OCI-LY1 (cell line): ENCODE data around the gene LRTM2.

Experiments used
- H2AFZ ChIP-seq: fragments of 200-600 bp; sonication (generic), shearing (Covaris generic); 2 replicates; pipeline ENCODE4 v1.6.0; 2014; ENCODE audit warnings: antibody characterized with exemption, mild to moderate bottlenecking, low read length
- H3F3A ChIP-seq: fragments of 200-600 bp; sonication (generic), shearing (Covaris generic); 2 replicates; pipeline ENCODE4 v1.6.0; 2014; ENCODE audit warnings: mild to moderate bottlenecking, antibody characterized with exemption, low read length, moderate library complexity; ENCODE audit not compliant: insufficient read depth
- H3K27ac ChIP-seq: fragments of 200-600 bp; sonication (generic); 2 replicates; pipeline ENCODE4 v1.5.1; 2014; ENCODE audit warnings: low read length, mixed run types, mild to moderate bottlenecking, low read depth; ENCODE audit not compliant: poor library complexity, severe bottlenecking
- H3K27me3 ChIP-seq: fragments of 200-600 bp; sonication (generic); 2 replicates; pipeline ENCODE4 v1.6.0; 2014; ENCODE audit warnings: antibody characterized with exemption, mild to moderate bottlenecking, low read length, moderate library complexity; ENCODE audit not compliant: insufficient read depth
- H3K36me3 ChIP-seq: fragments of 200-600 bp; sonication (generic); 2 replicates; pipeline ENCODE4 v1.6.1; 2014; ENCODE audit warnings: mild to moderate bottlenecking, antibody characterized with exemption, low read length, moderate library complexity, mixed read lengths; ENCODE audit not compliant: insufficient read depth
- H3K4me1 ChIP-seq: fragments of 200-600 bp; sonication (generic); 2 replicates; pipeline ENCODE4 v1.5.1; 2014; ENCODE audit warnings: mild to moderate bottlenecking, low read length, moderate library complexity; ENCODE audit not compliant: insufficient read depth, severe bottlenecking
- H3K4me2 ChIP-seq: fragments of 200-600 bp; sonication (generic), shearing (Covaris generic); 2 replicates; pipeline ENCODE4 v1.6.1; 2014; ENCODE audit warnings: low read length
- H3K4me3 ChIP-seq: fragments of 200-600 bp; sonication (generic); 2 replicates; pipeline ENCODE4 v1.5.1; 2014; ENCODE audit warnings: low read length, low read depth, mild to moderate bottlenecking, mixed read lengths; ENCODE audit not compliant: poor library complexity, severe bottlenecking
- H3K79me2 ChIP-seq: fragments of 200-600 bp; shearing (Covaris generic); 2 replicates; pipeline ENCODE4 v1.6.1; 2016; ENCODE audit warnings: mixed run types, low read length, mixed read lengths; ENCODE audit not compliant: insufficient read depth
- H3K9ac ChIP-seq: fragments of 200-600 bp; sonication (generic), shearing (Covaris generic); 2 replicates; pipeline ENCODE4 v1.6.1; 2014; ENCODE audit warnings: mild to moderate bottlenecking, low read length, mixed read lengths
- H3K9me2 ChIP-seq: fragments of 200-600 bp; sonication (generic), shearing (Covaris generic); 2 replicates; pipeline ENCODE4 v1.6.1; 2014; ENCODE audit warnings: low read depth, mild to moderate bottlenecking, low read length, mixed read lengths
- H3K9me3 ChIP-seq: fragments of 200-600 bp; shearing (Covaris generic); 2 replicates; pipeline ENCODE4 v1.6.1; 2014; ENCODE audit warnings: low read length, mixed read lengths
- H4K20me1 ChIP-seq: fragments of 200-600 bp; sonication (generic), shearing (Covaris generic); 2 replicates; pipeline ENCODE4 v1.6.0; 2016; ENCODE audit warnings: mild to moderate bottlenecking, low read length; ENCODE audit not compliant: insufficient read depth
- CTCF ChIP-seq: fragments of 200-600 bp; sonication (generic), shearing (Covaris generic); IDR thresholded peaks from 2 replicates; pipeline ENCODE4 v1.5.1; 2017; ENCODE audit warnings: mild to moderate bottlenecking, antibody characterized with exemption, low read length, moderate library complexity, mixed read lengths
- EZH2 ChIP-seq: fragments of 200-600 bp; sonication (generic), shearing (Covaris generic); IDR thresholded peaks from 2 replicates; pipeline ENCODE4 v1.8.0; 2017; ENCODE audit warnings: borderline replicate concordance, mixed run types, mild to moderate bottlenecking, antibody characterized with exemption, low read length, moderate library complexity, mixed read lengths

The LRTM2 gene

GRCh38 chr12:1847411-1847810 is 27.0 kb downstream of the LRTM2 start:
- TF ChIP-seq CTCF, result no peak
- no peak for TF ChIP-seq EZH2
- no peaks in the 10 kb centered on the region for H4K20me1 ChIP-seq
- H3F3A ChIP-seq, result no peaks in the 10 kb centered on the region
- no peaks in the 10 kb centered on the region for H3K36me3 ChIP-seq
- H3K9me2 ChIP-seq, result no peaks in the 10 kb centered on the region
- H2AFZ ChIP-seq, result no peak overlapping the region
- no peak overlapping the region for H3K27ac ChIP-seq
- no peaks in the 10 kb centered on the region for H3K79me2 ChIP-seq
- no peak overlapping the region for H3K4me3 ChIP-seq
- no peaks in the 10 kb centered on the region for H3K9me3 ChIP-seq
- no peak overlapping the region for H3K4me2 ChIP-seq
- H3K9ac ChIP-seq, result no peak overlapping the region
- H3K27me3 ChIP-seq, result peaks cover 17% of the 10 kb centered on the region; the same call in 1 of the 2 replicates
- H3K4me1 ChIP-seq, result no peaks in the 10 kb centered on the region

- Histone ChIP-seq H3K9me3 (no peaks in the 10 kb centered on the region), H3K4me1 (no peaks in the 10 kb centered on the region), H3K4me3 (no peak overlapping the region), H4K20me1 (no peaks in the 10 kb centered on the region), H3K27me3 (peaks cover 17% of the 10 kb centered on the region; the same call in 1 of the 2 replicates), H3K36me3 (no peaks in the 10 kb centered on the region), H3F3A (no peaks in the 10 kb centered on the region), H3K4me2 (no peak overlapping the region), H3K79me2 (no peaks in the 10 kb centered on the region), H2AFZ (no peak overlapping the region), H3K27ac (no peak overlapping the region), H3K9me2 (no peaks in the 10 kb centered on the region), H3K9ac (no peak overlapping the region)
- TF ChIP-seq CTCF, result no peak
Measured at GRCh38 chr12:1848146-1848545, 27.8 kb downstream of the LRTM2 start.

- Histone ChIP-seq H3K9ac (no peak overlapping the region), H3K27ac (no peak overlapping the region), H4K20me1 (no peaks in the 10 kb centered on the region), H3K79me2 (no peaks in the 10 kb centered on the region), H3K27me3 (peaks cover 17% of the 10 kb centered on the region; the same call in 1 of the 2 replicates), H3K9me3 (no peaks in the 10 kb centered on the region), H3F3A (no peaks in the 10 kb centered on the region), H2AFZ (no peak overlapping the region), H3K4me2 (no peak overlapping the region), H3K9me2 (no peaks in the 10 kb centered on the region), H3K4me3 (no peak overlapping the region), H3K4me1 (no peaks in the 10 kb centered on the region), H3K36me3 (no peaks in the 10 kb centered on the region)
- TF ChIP-seq EZH2 (no peak), CTCF (no peak)
Measured at GRCh38 chr12:1848745-1849144, 28.4 kb downstream of the LRTM2 start.
